Ascending aorta (tissue), 2 donors: ENCODE measurements around the gene GALNT15. TPM values are rescaled to one million over a fixed set of nuclear protein-coding genes. Genes with fewer than 3 reads are reported as not detected.
A peak's percentile ranks its signal among the peaks of the same experiment; 100 is the strongest.

ENCODE experiments used
- DNase-seq, 2 donors: peaks; one replicate each; pipeline ENCODE4 v3.0.0-alpha.2; 2019; ENCODE audit warnings: low spot score in 2 of 2
- H3K27ac ChIP-seq, 2 donors: fragments of 200-600 bp; sonication (generic); one replicate each; pipeline ENCODE4 v1.5.1; 2016 to 2017; ENCODE audit warnings: mild to moderate bottlenecking in 1 of 2
- H3K27me3 ChIP-seq: fragments of 200-600 bp; sonication (generic); one replicate; pipeline ENCODE4 v1.5.1; 2017
- H3K36me3 ChIP-seq, 2 donors: fragments of 200-600 bp; sonication (generic); one replicate each; pipeline ENCODE4 v1.5.1; 2016
- H3K4me1 ChIP-seq, 2 donors: fragments of 200-600 bp; sonication (generic); one replicate each; pipeline ENCODE4 v1.5.1; 2016 to 2017; ENCODE audit warnings: mild to moderate bottlenecking in 1 of 2
- H3K4me3 ChIP-seq, 2 donors: fragments of 200-600 bp; sonication (generic); one replicate each; pipeline ENCODE4 v1.5.1; 2016 to 2017; ENCODE audit warnings: mild to moderate bottlenecking in 1 of 2
- H3K9me3 ChIP-seq, 2 donors: fragments of 200-600 bp; sonication (generic); one replicate each; pipeline ENCODE4 v1.5.1; 2016
- intact Hi-C: fragments of 100-400 bp; cut with DNase I; formaldehyde crosslinking; loops from one replicate; pipeline ENCODE4 v1.15.1; 2023
- total RNA-seq: library from RNA; depleted of rRNA; stranded (reverse); fragments of >200 nt; gene quantifications from one replicate; pipeline ENCODE4 v1.1.0, GENCODE V29; 2016
- TF ChIP-seq, protein P1 (sequence below), 3 experiments: fragments of 200-600 bp in 2 of 3; fragments of 450-650 bp in 1 of 3; sonication (generic) in 2 of 3; IDR thresholded peaks; one replicate each; pipeline ENCODE4 v1.5.1; 2016 to 2019; ENCODE audit warnings: antibody characterized with exemption in 3 of 3, mild to moderate bottlenecking in 1 of 3, moderate library complexity in 1 of 3

The GALNT15 gene
- total RNA-seq, 1 donor from 2014 or later: 222 TPM

GRCh38 chr3:16151109-16151508, 23.4 kb upstream of the GALNT15 start:
- intact Hi-C loops: no loop called here
- TF ChIP-seq, protein P1, sequence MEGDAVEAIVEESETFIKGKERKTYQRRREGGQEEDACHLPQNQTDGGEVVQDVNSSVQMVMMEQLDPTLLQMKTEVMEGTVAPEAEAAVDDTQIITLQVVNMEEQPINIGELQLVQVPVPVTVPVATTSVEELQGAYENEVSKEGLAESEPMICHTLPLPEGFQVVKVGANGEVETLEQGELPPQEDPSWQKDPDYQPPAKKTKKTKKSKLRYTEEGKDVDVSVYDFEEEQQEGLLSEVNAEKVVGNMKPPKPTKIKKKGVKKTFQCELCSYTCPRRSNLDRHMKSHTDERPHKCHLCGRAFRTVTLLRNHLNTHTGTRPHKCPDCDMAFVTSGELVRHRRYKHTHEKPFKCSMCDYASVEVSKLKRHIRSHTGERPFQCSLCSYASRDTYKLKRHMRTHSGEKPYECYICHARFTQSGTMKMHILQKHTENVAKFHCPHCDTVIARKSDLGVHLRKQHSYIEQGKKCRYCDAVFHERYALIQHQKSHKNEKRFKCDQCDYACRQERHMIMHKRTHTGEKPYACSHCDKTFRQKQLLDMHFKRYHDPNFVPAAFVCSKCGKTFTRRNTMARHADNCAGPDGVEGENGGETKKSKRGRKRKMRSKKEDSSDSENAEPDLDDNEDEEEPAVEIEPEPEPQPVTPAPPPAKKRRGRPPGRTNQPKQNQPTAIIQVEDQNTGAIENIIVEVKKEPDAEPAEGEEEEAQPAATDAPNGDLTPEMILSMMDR (IDR thresholded peaks at IDR 0.05): no peak
- Histone ChIP-seq H3K36me3 (no peaks in the 10 kb centered on the region), H3K9me3 (no peaks in the 10 kb centered on the region), H3K27me3 (no peaks in the 10 kb centered on the region), H3K4me3 (no peak overlapping the region), H3K27ac (peak overlapping the region in 1 of 2 donors; percentile 20), H3K4me1 (no peaks in the 10 kb centered on the region)
- peak in 1 of 2 donors; percentile 17 for DNase-seq

- H3K27me3 ChIP-seq: no peaks in the 10 kb centered on the region
- H3K9me3 ChIP-seq: no peaks in the 10 kb centered on the region
- no peak overlapping the region for H3K4me3 ChIP-seq
- H3K36me3 ChIP-seq: no peaks in the 10 kb centered on the region
- H3K4me1 ChIP-seq: peaks cover 0 to 5% of the 10 kb centered on the region in 2 donors
- DNase-seq: no peak
- H3K27ac ChIP-seq: no peak overlapping the region
- intact Hi-C loops: no loop called here
- TF ChIP-seq, protein P1 (IDR thresholded peaks at IDR 0.05): no peak
These were observed 6.3 kb upstream of the GALNT15 start for GRCh38 chr3:16168211-16168610.

GRCh38 chr3:16171009-16171408, 3.5 kb upstream of the GALNT15 start:
- TF ChIP-seq, protein P1 (IDR thresholded peaks at IDR 0.05): no peak
- H3K36me3 ChIP-seq: no peaks in the 10 kb centered on the region
- no peaks in the 10 kb centered on the region for H3K27me3 ChIP-seq
- no peak overlapping the region for H3K4me3 ChIP-seq
- H3K4me1 ChIP-seq: peaks cover 0 to 9% of the 10 kb centered on the region in 2 donors
- H3K9me3 ChIP-seq: no peaks in the 10 kb centered on the region
- no peak for DNase-seq
- intact Hi-C loops: loop anchor here (5.0 to 10.0 kb wide), 2 partner anchors 34 to 56 kb away; no protein-coding TSS in a partner anchor
- H3K27ac ChIP-seq: no peak overlapping the region

DNA sequence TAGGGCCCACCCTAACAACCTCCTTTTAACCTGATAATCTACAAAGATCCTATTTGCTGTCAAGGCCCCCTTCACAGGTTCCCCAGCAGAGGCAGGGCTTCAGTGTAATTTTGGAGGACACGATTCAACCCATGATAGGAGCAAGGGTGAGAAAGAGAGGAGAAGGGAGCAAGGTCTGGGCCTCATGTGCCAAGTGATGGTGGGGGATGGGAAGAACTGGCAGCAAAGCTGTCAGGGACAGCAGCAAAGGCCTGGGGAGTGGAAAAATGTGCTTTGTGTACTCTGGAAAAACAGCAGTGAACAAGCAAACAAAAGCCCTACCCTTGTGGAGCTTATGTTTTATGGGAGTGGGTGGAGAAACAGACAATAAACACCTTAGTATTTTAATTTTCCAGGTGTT, 2.7 kb upstream of the GALNT15 start:
- no peak overlapping the region for H3K27ac ChIP-seq
- no peaks in the 10 kb centered on the region for H3K36me3 ChIP-seq
- peaks cover 0 to 9% of the 10 kb centered on the region in 2 donors for H3K4me1 ChIP-seq
- H3K4me3 ChIP-seq: no peak overlapping the region
- no peaks in the 10 kb centered on the region for H3K9me3 ChIP-seq
- TF ChIP-seq, protein P1 (IDR thresholded peaks at IDR 0.05): no peak
- no peaks in the 10 kb centered on the region for H3K27me3 ChIP-seq
- intact Hi-C loops: loop anchor here (5.0 to 10.0 kb wide), 2 partner anchors 35 to 57 kb away; no protein-coding TSS in a partner anchor
- DNase-seq: no peak

- H3K9me3 ChIP-seq: no peaks in the 10 kb centered on the region
- no peaks in the 10 kb centered on the region for H3K27me3 ChIP-seq
- H3K4me3 ChIP-seq: peak overlapping the region; percentile 57 to 59
- peak overlapping the region; percentile 42 to 46 for H3K27ac ChIP-seq
- TF ChIP-seq, protein P1 (IDR thresholded peaks at IDR 0.05): no peak
- H3K4me1 ChIP-seq: peaks cover 0 to 9% of the 10 kb centered on the region in 2 donors
- H3K36me3 ChIP-seq: peaks cover 0 to under 1% of the 10 kb centered on the region in 2 donors
- intact Hi-C loops: loop anchor here (2.0 to 10.0 kb wide), 3 partner anchors 36 to 357 kb away; no protein-coding TSS in a partner anchor
- DNase-seq: no peak
These were observed 1.0 kb upstream of the GALNT15 start for GRCh38 chr3:16173283-16174025.
